Neural cell (in vitro differentiated cells): ENCODE measurements around the gene ONECUT1.

Source experiments
- EZH2 ChIP-seq: fragments of 200-600, 300-800 bp; shearing (Covaris generic), sonication (generic); IDR thresholded peaks from 2 replicates; pipeline ENCODE4 v1.6.1; 2014; ENCODE audit warnings: antibody characterized with exemption, low read length, borderline replicate concordance, mild to moderate bottlenecking; ENCODE audit not compliant: insufficient read depth, poor library complexity, severe bottlenecking
- RAD21 ChIP-seq: fragments of 450-650 bp; conservative IDR thresholded peaks from 2 replicates; pipeline ENCODE4 v1.6.1; 2014; ENCODE audit warnings: antibody characterized with exemption, mild to moderate bottlenecking, moderate library complexity
- SMC3 ChIP-seq: fragments of 450-650 bp; conservative IDR thresholded peaks from 2 replicates; pipeline ENCODE4 v1.6.1; 2014; ENCODE audit warnings: antibody characterized with exemption, mild to moderate bottlenecking, moderate library complexity; ENCODE audit not compliant: poor library complexity
- TF ChIP-seq, protein P1 (sequence below): fragments of 450-650 bp; IDR thresholded peaks from 2 replicates; pipeline ENCODE4 v1.5.1; 2014; ENCODE audit warnings: antibody characterized with exemption, mild to moderate bottlenecking, moderate library complexity; ENCODE audit not compliant: poor library complexity, severe bottlenecking
- TF ChIP-seq, protein P2 (sequence below): IDR thresholded peaks from 2 replicates; pipeline ENCODE4 v1.6.1; 2012; ENCODE audit warnings: borderline replicate concordance

DNA sequence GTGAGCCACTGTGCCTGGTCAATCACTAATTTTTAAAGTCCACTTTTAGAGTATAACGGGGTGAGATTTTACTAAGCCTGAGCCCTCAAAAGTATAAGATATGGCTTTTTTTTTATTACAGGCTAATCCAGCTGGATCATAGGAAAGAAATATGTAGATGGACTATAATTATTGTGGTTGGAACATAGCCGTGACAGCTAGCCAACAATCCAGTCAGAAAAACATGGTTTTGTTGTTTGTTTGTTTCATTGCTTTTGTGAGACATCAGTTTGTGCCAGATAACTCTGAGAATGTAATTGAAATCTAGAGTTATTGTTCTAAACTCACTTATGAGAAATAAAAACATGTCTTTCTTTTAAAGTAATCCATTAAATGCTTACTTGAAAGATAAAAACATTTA, 73.6 kb downstream of the ONECUT1 start:
- TF ChIP-seq SMC3 (no peak), RAD21 (no peak), EZH2 (no peak)
- TF ChIP-seq, protein P1, sequence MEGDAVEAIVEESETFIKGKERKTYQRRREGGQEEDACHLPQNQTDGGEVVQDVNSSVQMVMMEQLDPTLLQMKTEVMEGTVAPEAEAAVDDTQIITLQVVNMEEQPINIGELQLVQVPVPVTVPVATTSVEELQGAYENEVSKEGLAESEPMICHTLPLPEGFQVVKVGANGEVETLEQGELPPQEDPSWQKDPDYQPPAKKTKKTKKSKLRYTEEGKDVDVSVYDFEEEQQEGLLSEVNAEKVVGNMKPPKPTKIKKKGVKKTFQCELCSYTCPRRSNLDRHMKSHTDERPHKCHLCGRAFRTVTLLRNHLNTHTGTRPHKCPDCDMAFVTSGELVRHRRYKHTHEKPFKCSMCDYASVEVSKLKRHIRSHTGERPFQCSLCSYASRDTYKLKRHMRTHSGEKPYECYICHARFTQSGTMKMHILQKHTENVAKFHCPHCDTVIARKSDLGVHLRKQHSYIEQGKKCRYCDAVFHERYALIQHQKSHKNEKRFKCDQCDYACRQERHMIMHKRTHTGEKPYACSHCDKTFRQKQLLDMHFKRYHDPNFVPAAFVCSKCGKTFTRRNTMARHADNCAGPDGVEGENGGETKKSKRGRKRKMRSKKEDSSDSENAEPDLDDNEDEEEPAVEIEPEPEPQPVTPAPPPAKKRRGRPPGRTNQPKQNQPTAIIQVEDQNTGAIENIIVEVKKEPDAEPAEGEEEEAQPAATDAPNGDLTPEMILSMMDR: no peak
- TF ChIP-seq, protein P2, sequence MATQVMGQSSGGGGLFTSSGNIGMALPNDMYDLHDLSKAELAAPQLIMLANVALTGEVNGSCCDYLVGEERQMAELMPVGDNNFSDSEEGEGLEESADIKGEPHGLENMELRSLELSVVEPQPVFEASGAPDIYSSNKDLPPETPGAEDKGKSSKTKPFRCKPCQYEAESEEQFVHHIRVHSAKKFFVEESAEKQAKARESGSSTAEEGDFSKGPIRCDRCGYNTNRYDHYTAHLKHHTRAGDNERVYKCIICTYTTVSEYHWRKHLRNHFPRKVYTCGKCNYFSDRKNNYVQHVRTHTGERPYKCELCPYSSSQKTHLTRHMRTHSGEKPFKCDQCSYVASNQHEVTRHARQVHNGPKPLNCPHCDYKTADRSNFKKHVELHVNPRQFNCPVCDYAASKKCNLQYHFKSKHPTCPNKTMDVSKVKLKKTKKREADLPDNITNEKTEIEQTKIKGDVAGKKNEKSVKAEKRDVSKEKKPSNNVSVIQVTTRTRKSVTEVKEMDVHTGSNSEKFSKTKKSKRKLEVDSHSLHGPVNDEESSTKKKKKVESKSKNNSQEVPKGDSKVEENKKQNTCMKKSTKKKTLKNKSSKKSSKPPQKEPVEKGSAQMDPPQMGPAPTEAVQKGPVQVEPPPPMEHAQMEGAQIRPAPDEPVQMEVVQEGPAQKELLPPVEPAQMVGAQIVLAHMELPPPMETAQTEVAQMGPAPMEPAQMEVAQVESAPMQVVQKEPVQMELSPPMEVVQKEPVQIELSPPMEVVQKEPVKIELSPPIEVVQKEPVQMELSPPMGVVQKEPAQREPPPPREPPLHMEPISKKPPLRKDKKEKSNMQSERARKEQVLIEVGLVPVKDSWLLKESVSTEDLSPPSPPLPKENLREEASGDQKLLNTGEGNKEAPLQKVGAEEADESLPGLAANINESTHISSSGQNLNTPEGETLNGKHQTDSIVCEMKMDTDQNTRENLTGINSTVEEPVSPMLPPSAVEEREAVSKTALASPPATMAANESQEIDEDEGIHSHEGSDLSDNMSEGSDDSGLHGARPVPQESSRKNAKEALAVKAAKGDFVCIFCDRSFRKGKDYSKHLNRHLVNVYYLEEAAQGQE: no peak
